Measurements from ENCODE around the gene ZBED4. TPM values are rescaled to one million over a fixed set of nuclear protein-coding genes. Genes with fewer than 3 reads are reported as not detected.

ZBED4 gene
- total RNA-seq, 1 experiment from 2014 or later = 21.6 TPM

GRCh38 chr22:49866646-49867045 is 13.0 kb downstream of the ZBED4 start:
- ChIA-PET POLR2A (no interaction called here), RAD21 (ENCODE audit: low non-redundant PET in 1 of 2, low total read pairs in 2 of 2, uncharacterized antibody in 2 of 2, unreplicated experiment in 2 of 2) (no interaction called here), CTCF (no interaction called here)
- H3K9me2 ChIP-seq (ENCODE audit: insufficient read depth) = no peaks in the 10 kb centered on the region
- no peak for ATAC-seq
- no peak overlapping the region for H3K4me3 ChIP-seq (replicated peaks in 1 of 2; ENCODE audit: low read depth in 1 of 2, low read length in 2 of 2)
- no peak overlapping the region for H3K9ac ChIP-seq (ENCODE audit: low read length)
- intact Hi-C loops (cut with micrococcal nuclease) = no loop called here
- BruUV-seq (replicated peaks) = no TSS peak
- no peak overlapping the region for H3K4me2 ChIP-seq (ENCODE audit: low read length)
- H3K27me3 ChIP-seq (ENCODE audit: insufficient read depth, low read length) = no peaks in the 10 kb centered on the region
- DNase-seq (ENCODE audit: low read depth, low spot score) = no peak
- peaks cover 0 to 5% of the 10 kb centered on the region in 2 experiments; a peak in 1 of 4 replicates for H3K36me3 ChIP-seq (ENCODE audit: control insufficient read depth in 1 of 2, insufficient read depth in 2 of 2, low read length in 2 of 2)
- H4K20me1 ChIP-seq (ENCODE audit: insufficient read depth) = 0 out of 2 replicates have a peak, but pooled peaks cover 4% of the 10 kb centered on the region
- no peaks in the 10 kb centered on the region for H3K4me1 ChIP-seq (ENCODE audit: control insufficient read depth in 1 of 2, insufficient read depth in 2 of 2, low read length in 2 of 2)
- peaks cover 99% of the 10 kb centered on the region for H3K79me2 ChIP-seq (ENCODE audit: insufficient read depth, low read length)
- H2AFZ ChIP-seq (ENCODE audit: low read depth, low read length, poor library complexity, severe bottlenecking) = no peak overlapping the region
- H3K9me3 ChIP-seq (ENCODE audit: control insufficient read depth in 1 of 2, insufficient read depth in 1 of 2, low read depth in 1 of 2, low read length in 2 of 2) = peaks cover 18 to 25% of the 10 kb centered on the region in 2 experiments; a peak in 2 of 4 replicates
- TF ChIP-seq SIN3A (IDR thresholded peaks at IDR 0.05; ENCODE audit: low read depth) = no peak
- no peak for TF ChIP-seq JUND (IDR thresholded peaks at IDR 0.05)
- TF ChIP-seq TCF7L2 (IDR thresholded peaks at IDR 0.05; ENCODE audit: borderline replicate concordance, extremely low read depth, insufficient read depth, insufficient read length) = no peak
- no peak for TF ChIP-seq ZNF274 (IDR thresholded peaks at IDR 0.05; ENCODE audit: low read depth, low read length)
- H3K27ac ChIP-seq (ENCODE audit: low read depth, low read length) = no peak overlapping the region

GRCh38 chr22:49867303-49868265 is 13.9 kb downstream of the ZBED4 start:
- no peak overlapping the region for H3K4me3 ChIP-seq (replicated peaks in 1 of 2; ENCODE audit: low read depth in 1 of 2, low read length in 2 of 2)
- no peak overlapping the region for H3K9ac ChIP-seq (ENCODE audit: low read length)
- ATAC-seq (no peak), DNase-seq (ENCODE audit: low read depth, low spot score) (no peak)
- 0 out of 2 replicates have a peak, but pooled peaks cover 4% of the 10 kb centered on the region for H4K20me1 ChIP-seq (ENCODE audit: insufficient read depth)
- peaks cover 18 to 25% of the 10 kb centered on the region in 2 experiments; a peak in 2 of 4 replicates for H3K9me3 ChIP-seq (ENCODE audit: control insufficient read depth in 1 of 2, insufficient read depth in 1 of 2, low read depth in 1 of 2, low read length in 2 of 2)
- CTCF ChIA-PET = no interaction called here
- no peaks in the 10 kb centered on the region for H3K27me3 ChIP-seq (ENCODE audit: insufficient read depth, low read length)
- peaks cover 0 to 5% of the 10 kb centered on the region in 2 experiments; a peak in 1 of 4 replicates for H3K36me3 ChIP-seq (ENCODE audit: control insufficient read depth in 1 of 2, insufficient read depth in 2 of 2, low read length in 2 of 2)
- peaks cover 99% of the 10 kb centered on the region for H3K79me2 ChIP-seq (ENCODE audit: insufficient read depth, low read length)
- intact Hi-C loops (cut with micrococcal nuclease) = no loop called here
- no peak overlapping the region for H3K4me2 ChIP-seq (ENCODE audit: low read length)
- POLR2A ChIA-PET = no interaction called here
- H3K4me1 ChIP-seq (ENCODE audit: control insufficient read depth in 1 of 2, insufficient read depth in 2 of 2, low read length in 2 of 2) = no peaks in the 10 kb centered on the region
- no peak overlapping the region for H2AFZ ChIP-seq (ENCODE audit: low read depth, low read length, poor library complexity, severe bottlenecking)
- no peaks in the 10 kb centered on the region for H3K9me2 ChIP-seq (ENCODE audit: insufficient read depth)
- no peak for TF ChIP-seq POLR2AphosphoS5 (IDR thresholded peaks at IDR 0.05; ENCODE audit: low read depth, low read length)
- no peak for TF ChIP-seq JUND (IDR thresholded peaks at IDR 0.05)
- no peak for TF ChIP-seq SP1 (IDR thresholded peaks at IDR 0.05; ENCODE audit: low read depth)
- TF ChIP-seq CEBPB (IDR thresholded peaks at IDR 0.05; ENCODE audit: low read depth) = no peak
- no peak for TF ChIP-seq FOSL1 (IDR thresholded peaks at IDR 0.05; ENCODE audit: low read depth)
- TF ChIP-seq ATF3 (IDR thresholded peaks at IDR 0.05) = no peak
- TF ChIP-seq CTCF (IDR thresholded peaks at IDR 0.05 in 2 of 3, conservative IDR thresholded peaks at IDR 0.05 in 1 of 3; ENCODE audit: borderline replicate concordance in 1 of 3, insufficient read depth in 1 of 3, low read depth in 2 of 3, low read length in 2 of 3) = no peak
- no peak for TF ChIP-seq ZNF274 (IDR thresholded peaks at IDR 0.05; ENCODE audit: low read depth, low read length)
- TF ChIP-seq ELF1 (IDR thresholded peaks at IDR 0.05; ENCODE audit: borderline replicate concordance, low read depth) = no peak
- no peak for TF ChIP-seq CBX3 (IDR thresholded peaks at IDR 0.05; ENCODE audit: low read depth)
- TF ChIP-seq MAX (IDR thresholded peaks at IDR 0.05) = no peak
- TF ChIP-seq YY1 (IDR thresholded peaks at IDR 0.05; ENCODE audit: extremely low read depth, insufficient replicate concordance, low read depth, low read length) = no peak
- no peak for TF ChIP-seq EZH2 (IDR thresholded peaks at IDR 0.05)
- no peak overlapping the region for H3K27ac ChIP-seq (ENCODE audit: low read depth, low read length)
- RAD21 ChIA-PET (ENCODE audit: low non-redundant PET in 1 of 2, low total read pairs in 2 of 2, uncharacterized antibody in 2 of 2, unreplicated experiment in 2 of 2) = no interaction called here
- no TSS peak for BruUV-seq (replicated peaks)
